Parathyroid adenoma (tissue), 2 donors: ENCODE data around the gene SSC5D.
A peak's percentile ranks its signal among the peaks of the same experiment; 100 is the strongest.

Source experiments
- H2AFZ ChIP-seq: fragments of 300-600 bp; sonication (generic); one replicate; pipeline ENCODE4 v1.7.0; 2017; ENCODE audit warnings: antibody characterized with exemption, mild to moderate bottlenecking
- H3K27ac ChIP-seq: fragments of 300-600 bp; sonication (generic); one replicate; pipeline ENCODE4 v1.7.0; 2017
- H3K27me3 ChIP-seq: fragments of 300-600 bp; sonication (generic); one replicate; pipeline ENCODE4 v1.7.0; 2017; ENCODE audit warnings: low read length; ENCODE audit not compliant: control insufficient read depth, insufficient read depth
- H3K36me3 ChIP-seq: fragments of 300-600 bp; sonication (generic); one replicate; pipeline ENCODE4 v1.7.0; 2017; ENCODE audit warnings: low read length; ENCODE audit not compliant: control insufficient read depth, insufficient read depth
- H3K4me1 ChIP-seq: fragments of 300-600 bp; sonication (generic); one replicate; pipeline ENCODE4 v1.7.0; 2017; ENCODE audit warnings: control low read depth
- H3K4me2 ChIP-seq: fragments of 300-600 bp; sonication (generic); one replicate; pipeline ENCODE4 v1.7.0; 2017; ENCODE audit warnings: low read length
- H3K4me3 ChIP-seq: fragments of 300-600 bp; sonication (generic); one replicate; pipeline ENCODE4 v1.7.0; 2017; ENCODE audit warnings: low read depth, low read length
- H3K79me2 ChIP-seq: fragments of 300-600 bp; sonication (generic); one replicate; pipeline ENCODE4 v1.7.0; 2017; ENCODE audit warnings: control low read depth
- H3K9ac ChIP-seq: fragments of 300-600 bp; sonication (generic); one replicate; pipeline ENCODE4 v1.7.0; 2017; ENCODE audit warnings: mild to moderate bottlenecking
- H3K9me3 ChIP-seq: fragments of 300-600 bp; sonication (generic); one replicate; pipeline ENCODE4 v1.7.0; 2017; ENCODE audit warnings: low read length; ENCODE audit not compliant: control insufficient read depth
- CTCF ChIP-seq: fragments of 300-600 bp; sonication (generic); IDR thresholded peaks from one replicate; pipeline ENCODE4 v1.7.0; 2017; ENCODE audit warnings: antibody characterized with exemption, mild to moderate bottlenecking
- donor health status: primary hyperparathyroidism.

SSC5D gene

GRCh38 chr19:55451163-55451964, 36.9 kb upstream of the SSC5D start:
- H3K4me2 ChIP-seq, result peak overlapping the region; percentile 31
- H3K4me3 ChIP-seq, result no peak overlapping the region
- H3K9me3 ChIP-seq, result no peaks in the 10 kb centered on the region
- no peak overlapping the region for H2AFZ ChIP-seq
- H3K36me3 ChIP-seq, result no peaks in the 10 kb centered on the region
- TF ChIP-seq CTCF, result no peak
- no peaks in the 10 kb centered on the region for H3K79me2 ChIP-seq
- H3K27ac ChIP-seq, result no peak overlapping the region
- H3K27me3 ChIP-seq, result peaks cover 3% of the 10 kb centered on the region
- peaks cover 8% of the 10 kb centered on the region for H3K4me1 ChIP-seq
- H3K9ac ChIP-seq, result no peak overlapping the region

DNA sequence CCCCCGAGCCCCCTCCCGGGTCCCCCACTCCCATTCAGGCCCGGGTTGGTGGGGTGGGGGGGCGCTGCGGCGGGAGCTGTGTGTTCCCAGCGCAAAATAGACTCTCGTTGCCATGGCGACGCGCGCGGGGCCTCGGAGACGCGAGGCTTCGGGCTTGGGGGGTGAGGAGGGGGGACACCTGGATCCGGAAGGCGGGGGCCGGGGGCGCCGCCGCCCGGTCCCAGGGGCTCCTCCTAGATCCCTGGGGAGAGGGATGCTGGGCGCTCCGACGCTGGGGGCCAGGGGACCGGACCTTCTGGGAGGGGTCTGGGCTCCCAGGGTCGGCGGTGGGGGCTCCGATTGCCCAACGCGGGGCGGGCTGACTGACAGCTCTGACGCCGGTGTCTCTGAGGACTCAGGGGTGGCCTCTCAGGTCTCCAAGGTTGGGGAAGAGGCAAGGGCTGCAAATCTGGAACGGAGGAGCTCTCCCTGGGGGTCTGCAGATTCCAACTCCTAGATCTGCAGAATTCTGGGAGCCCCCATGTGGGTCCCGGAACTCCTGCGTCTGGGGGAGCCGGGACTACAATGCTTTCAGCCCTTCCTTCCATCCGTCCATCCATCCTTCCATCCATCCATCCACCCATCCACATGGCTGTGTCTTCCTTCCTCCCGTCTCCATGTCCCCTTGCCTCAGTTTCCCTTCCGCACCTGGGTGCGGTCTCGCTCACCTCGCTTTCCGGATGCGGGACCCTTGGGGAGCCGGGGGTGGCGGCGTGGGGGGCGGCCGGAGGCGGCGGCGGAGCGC, 36.1 kb upstream of the SSC5D start:
- no peak for TF ChIP-seq CTCF
- peaks cover 3% of the 10 kb centered on the region for H3K27me3 ChIP-seq
- no peaks in the 10 kb centered on the region for H3K79me2 ChIP-seq
- no peak overlapping the region for H3K4me3 ChIP-seq
- no peak overlapping the region for H3K27ac ChIP-seq
- H3K9ac ChIP-seq, result no peak overlapping the region
- H3K4me2 ChIP-seq, result peak overlapping the region; percentile 31
- no peak overlapping the region for H2AFZ ChIP-seq
- peaks cover 8% of the 10 kb centered on the region for H3K4me1 ChIP-seq
- no peaks in the 10 kb centered on the region for H3K9me3 ChIP-seq
- no peaks in the 10 kb centered on the region for H3K36me3 ChIP-seq

- H3K9me3 ChIP-seq, result no peaks in the 10 kb centered on the region
- H3K4me2 ChIP-seq, result no peak overlapping the region
- peaks cover 3% of the 10 kb centered on the region for H3K27me3 ChIP-seq
- H3K4me1 ChIP-seq, result peaks cover 8% of the 10 kb centered on the region
- no peaks in the 10 kb centered on the region for H3K36me3 ChIP-seq
- H2AFZ ChIP-seq, result no peak overlapping the region
- no peak overlapping the region for H3K4me3 ChIP-seq
- no peak for TF ChIP-seq CTCF
- H3K9ac ChIP-seq, result no peak overlapping the region
- no peaks in the 10 kb centered on the region for H3K79me2 ChIP-seq
- no peak overlapping the region for H3K27ac ChIP-seq
These were observed 35.4 kb upstream of the SSC5D start for GRCh38 chr19:55452749-55453346.

DNA sequence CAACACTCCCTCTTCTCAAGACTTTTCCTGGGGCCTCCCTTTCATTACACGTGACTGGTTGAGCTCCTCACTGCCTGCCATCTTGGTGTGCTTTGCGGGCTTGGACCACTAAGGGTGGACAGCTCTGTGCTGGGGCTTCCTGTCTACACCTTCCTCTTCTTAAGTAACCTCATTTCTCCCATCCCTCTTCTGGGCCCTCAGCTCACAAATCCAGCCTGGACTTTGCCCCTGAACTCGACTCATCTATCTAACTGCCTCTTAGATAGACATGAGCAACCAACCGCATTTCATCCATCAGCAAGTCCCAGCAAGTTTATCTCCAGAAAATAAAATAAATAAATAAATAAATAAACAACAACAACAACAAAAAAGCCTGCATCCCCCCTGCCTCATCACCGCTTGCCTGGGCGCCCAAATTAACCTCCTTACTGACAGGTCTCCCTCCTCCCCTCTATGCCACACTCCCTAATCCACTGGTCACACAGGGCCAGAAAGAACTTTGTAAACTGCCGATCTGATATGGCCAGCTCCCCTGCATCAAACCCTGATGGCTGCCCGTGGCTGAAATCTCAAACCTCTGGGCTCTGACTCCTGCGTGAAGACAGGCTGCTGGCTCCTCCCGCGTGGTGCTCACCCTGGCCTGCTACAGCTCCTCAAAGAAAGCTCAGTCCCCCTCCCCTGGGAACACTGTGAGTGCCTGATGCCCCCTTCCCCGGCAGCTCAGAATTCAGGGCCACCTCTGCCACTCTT, 34.5 kb upstream of the SSC5D start:
- H3K9me3 ChIP-seq, result no peaks in the 10 kb centered on the region
- H3K4me2 ChIP-seq, result no peak overlapping the region
- no peaks in the 10 kb centered on the region for H3K79me2 ChIP-seq
- no peak overlapping the region for H2AFZ ChIP-seq
- peaks cover 3% of the 10 kb centered on the region for H3K27me3 ChIP-seq
- peaks cover 8% of the 10 kb centered on the region for H3K4me1 ChIP-seq
- TF ChIP-seq CTCF, result no peak
- no peak overlapping the region for H3K4me3 ChIP-seq
- H3K9ac ChIP-seq, result no peak overlapping the region
- H3K36me3 ChIP-seq, result no peaks in the 10 kb centered on the region
- no peak overlapping the region for H3K27ac ChIP-seq
